GM21528 (cell line): ENCODE data around the gene SPEG.

Experiments
- ATAC-seq: cut with Tn5 transposase; IDR thresholded peaks from one replicate; pipeline ENCODE4 v1.9.1; 2021; ENCODE audit warnings: mild to moderate bottlenecking, moderate library complexity; ENCODE audit not compliant: unreplicated experiment, low FRiP score

Gene SPEG

GRCh38 chr2:219523031-219523671 is 88.5 kb downstream of the SPEG start:
- ATAC-seq: no peak

GRCh38 chr2:219524817-219525216 is 90.2 kb downstream of the SPEG start:
- no peak for ATAC-seq

- ATAC-seq: no peak
Measured at GRCh38 chr2:219525533-219526232, 91.0 kb downstream of the SPEG start.

GRCh38 chr2:219526320-219527075 is 91.9 kb downstream of the SPEG start:
- no peak for ATAC-seq

- no peak for ATAC-seq
Measured at GRCh38 chr2:219527076-219527394, 92.4 kb downstream of the SPEG start.

- ATAC-seq: no peak
Measured at GRCh38 chr2:219527472-219527871, 92.8 kb downstream of the SPEG start.

- peak; percentile 67 for ATAC-seq
Measured at GRCh38 chr2:219530048-219530963, 95.7 kb downstream of the SPEG start.

GRCh38 chr2:219531639-219532377 is 97.2 kb downstream of the SPEG start:
- ATAC-seq: no peak

GRCh38 chr2:219532378-219532649 is 97.7 kb downstream of the SPEG start:
- ATAC-seq: no peak

- ATAC-seq: no peak
Measured at GRCh38 chr2:219533930-219534661, 99.5 kb downstream of the SPEG start.

GRCh38 chr2:219536425-219536824 is 101.8 kb downstream of the SPEG start:
- ATAC-seq: no peak

- no peak for ATAC-seq
Measured at GRCh38 chr2:219536967-219537366, 102.3 kb downstream of the SPEG start.

- ATAC-seq: no peak
Measured at GRCh38 chr2:219537657-219538488, 103.2 kb downstream of the SPEG start.

GRCh38 chr2:219538504-219538951 is 103.9 kb downstream of the SPEG start:
- no peak for ATAC-seq

- no peak for ATAC-seq
Measured at GRCh38 chr2:219538956-219539788, 104.5 kb downstream of the SPEG start.

- ATAC-seq: no peak
Measured at GRCh38 chr2:219539926-219540678, 105.5 kb downstream of the SPEG start.
